Measurements from ENCODE around the gene NRG2.
A peak's percentile ranks its signal among the peaks of the same experiment; 100 is the strongest.

Gene NRG2

DNA sequence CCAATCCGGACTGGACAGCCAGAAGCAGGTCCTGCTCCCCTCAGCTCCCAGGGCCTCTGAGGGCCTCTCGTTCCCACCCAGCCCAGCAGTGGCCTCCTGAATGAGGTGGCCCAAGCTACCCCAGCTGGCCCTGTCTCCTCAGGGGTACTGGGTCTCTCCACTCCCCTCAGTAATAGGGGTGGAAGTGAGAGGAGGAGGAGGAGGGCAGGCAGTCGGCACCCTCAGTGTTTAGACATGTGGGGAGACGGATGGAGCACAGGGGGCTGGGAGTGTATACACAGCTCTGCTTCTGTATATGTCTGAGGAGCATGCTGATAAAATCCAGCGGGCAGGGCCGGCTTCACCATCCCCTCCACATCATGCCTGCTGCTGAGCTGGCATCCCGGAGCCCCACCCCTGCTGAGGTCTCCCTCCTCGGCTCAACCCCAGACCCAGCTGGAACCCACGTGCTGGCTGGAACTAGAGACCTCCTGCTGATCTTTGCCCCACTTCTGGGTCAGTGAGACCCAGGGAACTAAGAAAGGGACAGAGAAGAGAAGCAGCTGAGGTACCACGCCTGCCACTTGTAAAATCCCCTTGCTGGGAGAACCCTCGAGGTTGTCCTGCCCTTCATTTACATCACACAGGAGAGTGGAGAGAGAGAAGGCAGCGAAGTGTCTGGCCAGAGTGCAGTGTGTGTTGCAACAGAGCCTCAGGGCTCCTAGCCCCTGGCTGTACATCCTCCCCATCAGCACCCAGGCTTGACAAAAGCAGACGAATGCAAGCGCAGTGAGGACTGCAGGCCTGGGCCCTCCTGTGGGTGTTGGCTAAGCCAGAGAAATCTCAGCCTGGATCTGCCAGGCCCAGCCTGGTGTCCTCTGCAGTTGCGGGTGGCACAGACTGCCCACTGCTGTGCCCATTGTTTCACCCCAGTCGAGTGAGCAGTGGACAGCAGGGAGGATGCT lies 170.0 kb downstream of the NRG2 start:
- DNase-seq: no peak

DNA sequence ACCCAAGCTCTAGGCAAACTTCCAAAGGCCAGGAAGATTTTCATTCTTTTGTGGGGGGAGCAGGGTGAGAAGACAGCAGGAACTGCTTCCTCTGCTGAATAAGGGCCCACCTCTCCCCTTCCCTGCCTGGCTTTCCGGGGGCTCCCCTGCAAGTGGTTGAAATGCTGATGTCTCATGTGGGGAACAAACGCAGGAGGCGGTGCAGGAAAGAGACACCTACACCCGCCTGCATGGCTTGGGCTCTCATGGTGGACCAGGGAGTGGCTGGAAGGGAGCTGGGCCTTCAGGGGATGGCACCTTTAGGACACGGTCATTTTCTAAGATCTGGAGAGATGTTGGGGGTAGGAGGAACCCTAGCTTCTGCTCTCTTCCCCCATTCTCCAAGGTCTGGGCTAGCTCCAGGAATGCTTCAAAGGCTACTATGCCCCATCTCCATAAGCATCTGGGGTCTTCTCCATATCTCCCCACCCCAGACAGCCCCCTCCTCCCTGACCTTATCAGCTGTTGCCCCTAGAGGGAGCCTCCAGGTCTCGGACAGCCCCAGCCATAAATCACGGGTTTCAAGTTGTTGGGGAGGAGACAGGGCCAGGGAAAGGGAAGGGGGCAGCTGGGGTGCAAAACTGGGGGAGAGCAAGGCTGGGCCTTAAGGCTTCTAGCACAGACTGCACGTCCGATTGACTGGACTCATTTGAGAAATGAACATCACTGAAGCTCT lies 170.9 kb downstream of the NRG2 start:
- no peak for DNase-seq

DNA sequence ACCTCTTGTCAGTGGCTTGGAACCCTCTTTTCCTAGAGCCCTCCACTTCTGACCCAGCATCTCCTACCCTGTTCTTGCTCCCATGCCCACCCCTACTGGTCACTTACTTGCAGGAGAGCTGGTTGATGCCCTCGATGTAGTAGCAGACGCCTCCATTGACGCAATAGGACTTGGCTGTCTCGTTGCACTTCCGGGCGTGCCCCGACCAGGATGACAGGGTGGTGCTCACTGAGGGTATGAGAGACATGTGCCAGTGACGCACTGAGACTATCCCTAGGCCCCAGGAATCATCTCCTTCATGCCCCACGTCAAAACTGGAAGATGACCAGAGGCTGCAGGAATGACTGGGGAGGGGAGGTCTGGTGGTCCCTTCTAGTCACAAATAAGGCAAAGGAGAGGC lies 171.5 kb downstream of the NRG2 start:
- no peak for DNase-seq

DNA sequence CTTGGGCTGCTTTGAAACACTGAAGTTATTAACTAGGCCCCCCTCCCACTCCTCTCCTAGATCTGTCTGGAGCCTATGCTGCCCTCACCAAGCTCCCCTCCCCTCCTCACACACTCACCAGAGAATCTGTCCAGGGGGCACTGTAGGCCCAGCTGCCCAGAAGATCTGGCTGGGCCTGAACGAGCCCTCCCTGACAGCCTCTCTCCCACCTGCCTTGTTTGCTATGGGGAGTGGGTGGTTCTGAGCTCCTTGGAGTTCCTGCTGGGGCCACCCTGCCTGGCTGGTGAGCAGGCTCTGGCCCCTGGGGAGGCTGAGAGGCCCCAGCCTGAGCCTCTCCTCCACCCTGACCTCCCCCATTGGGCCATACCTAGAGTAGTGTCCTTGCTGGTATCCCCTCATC lies 172.4 kb downstream of the NRG2 start:
- no peak for DNase-seq

DNA sequence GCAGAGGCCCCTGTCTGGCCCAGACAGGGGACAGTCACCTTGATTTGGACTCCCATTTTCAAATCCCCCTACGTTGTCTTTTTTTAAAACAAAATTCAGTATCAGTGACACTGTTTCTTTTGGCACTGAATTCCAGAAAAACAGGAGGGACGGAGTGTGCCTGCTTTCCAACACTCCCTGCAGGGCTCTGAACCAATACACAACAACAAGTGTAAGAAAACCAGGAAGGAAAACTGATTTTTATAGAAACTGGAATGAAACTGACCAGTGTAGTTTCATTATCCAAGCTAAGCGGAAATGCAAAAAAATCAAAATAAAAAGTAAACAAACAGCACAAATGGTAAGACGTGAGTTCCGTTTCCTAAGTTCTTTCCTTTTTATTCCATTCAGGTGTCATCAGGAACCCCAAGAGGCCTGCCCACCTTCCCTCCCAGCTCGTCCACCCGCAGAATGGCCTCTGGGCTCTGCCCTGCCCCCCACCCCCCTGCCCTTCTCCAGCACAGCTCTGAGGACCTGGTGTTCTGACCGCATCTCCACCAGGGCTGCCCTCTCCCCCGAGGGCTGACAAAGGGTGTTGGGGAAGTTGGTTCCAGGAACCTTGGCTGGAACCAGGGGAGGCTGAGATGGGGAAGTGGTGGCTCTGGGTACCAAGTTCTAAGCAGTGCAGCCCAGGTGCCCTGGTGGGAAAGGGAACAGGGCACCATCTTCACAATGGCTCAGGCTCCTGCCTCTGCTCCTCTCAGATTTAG lies 173.9 kb downstream of the NRG2 start:
- DNase-seq: no peak

DNA sequence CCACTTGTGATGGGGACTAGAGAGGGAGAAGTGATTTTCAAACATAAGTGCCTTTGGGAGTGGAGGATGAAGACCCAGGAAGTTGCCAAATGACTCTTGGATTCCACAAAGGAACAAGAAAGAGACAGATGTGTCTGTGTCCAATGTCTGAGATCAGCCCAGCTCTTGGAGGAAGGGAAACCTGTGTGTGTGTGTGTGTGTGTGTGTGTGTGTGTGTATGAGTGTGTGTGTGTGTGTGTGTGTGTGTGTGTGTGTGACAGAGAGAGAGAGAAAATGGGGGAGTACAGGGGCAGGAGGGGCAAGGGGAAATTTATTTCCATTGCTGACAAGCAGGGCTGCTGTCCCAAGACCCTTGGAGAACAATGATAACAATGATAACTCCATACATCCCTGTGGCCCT lies 175.5 kb downstream of the NRG2 start:
- DNase-seq: no peak

DNA sequence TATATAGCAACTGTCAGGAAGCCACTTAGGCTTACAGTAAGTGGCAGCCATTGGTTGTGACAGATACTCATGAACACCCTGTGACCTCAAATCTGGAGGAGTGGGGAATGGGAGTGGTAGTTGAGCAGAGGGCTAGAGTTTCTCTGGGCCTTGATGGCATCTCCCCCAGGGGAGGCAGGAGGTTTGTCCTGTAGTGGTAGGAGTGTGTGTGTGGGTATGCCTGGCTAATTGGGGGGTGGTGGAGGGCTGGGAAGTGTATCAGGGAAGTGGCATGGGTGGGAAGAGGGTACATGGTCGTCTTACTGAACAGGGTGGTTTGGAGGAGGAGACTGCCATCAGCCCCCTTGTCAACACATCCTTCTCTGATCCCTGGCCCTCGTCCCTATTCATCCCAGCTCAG lies 176.0 kb downstream of the NRG2 start:
- no peak for DNase-seq

DNA sequence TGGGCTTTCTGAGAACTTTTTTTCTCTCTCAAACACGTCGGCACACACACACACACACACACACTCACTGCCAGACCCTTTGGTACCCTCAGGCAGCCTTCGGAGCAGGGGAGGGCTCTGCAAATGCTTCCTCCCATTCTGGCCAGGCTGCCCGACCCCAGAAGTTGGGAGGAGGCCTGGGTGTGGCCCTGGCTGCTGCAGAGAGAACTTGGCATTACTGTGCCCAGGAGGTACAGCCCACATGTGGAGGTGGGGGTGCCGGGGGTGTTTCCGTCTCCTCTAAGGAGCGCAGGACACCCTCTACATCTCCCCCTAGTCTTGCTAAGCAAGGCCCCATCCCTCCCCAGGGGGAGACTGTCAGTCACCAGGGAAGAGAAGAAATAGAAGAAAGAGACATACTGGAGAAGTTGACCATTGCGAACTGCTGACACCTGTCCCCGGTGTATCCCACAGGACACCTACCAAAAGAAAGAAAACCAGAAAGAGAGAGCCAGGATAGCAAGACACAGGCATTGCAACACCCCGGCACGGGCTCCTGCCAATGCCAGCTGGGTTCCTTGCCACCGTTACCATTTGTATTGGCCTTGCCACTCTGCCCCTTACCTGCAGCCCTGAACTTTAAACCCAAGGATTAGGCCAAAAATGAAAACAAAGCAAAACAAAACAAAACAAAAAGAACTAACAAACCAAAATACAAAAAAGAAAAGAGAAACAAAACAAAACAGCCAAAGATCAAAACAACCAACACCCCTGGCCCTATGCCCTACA lies 178.2 kb downstream of the NRG2 start:
- DNase-seq: no peak

DNA sequence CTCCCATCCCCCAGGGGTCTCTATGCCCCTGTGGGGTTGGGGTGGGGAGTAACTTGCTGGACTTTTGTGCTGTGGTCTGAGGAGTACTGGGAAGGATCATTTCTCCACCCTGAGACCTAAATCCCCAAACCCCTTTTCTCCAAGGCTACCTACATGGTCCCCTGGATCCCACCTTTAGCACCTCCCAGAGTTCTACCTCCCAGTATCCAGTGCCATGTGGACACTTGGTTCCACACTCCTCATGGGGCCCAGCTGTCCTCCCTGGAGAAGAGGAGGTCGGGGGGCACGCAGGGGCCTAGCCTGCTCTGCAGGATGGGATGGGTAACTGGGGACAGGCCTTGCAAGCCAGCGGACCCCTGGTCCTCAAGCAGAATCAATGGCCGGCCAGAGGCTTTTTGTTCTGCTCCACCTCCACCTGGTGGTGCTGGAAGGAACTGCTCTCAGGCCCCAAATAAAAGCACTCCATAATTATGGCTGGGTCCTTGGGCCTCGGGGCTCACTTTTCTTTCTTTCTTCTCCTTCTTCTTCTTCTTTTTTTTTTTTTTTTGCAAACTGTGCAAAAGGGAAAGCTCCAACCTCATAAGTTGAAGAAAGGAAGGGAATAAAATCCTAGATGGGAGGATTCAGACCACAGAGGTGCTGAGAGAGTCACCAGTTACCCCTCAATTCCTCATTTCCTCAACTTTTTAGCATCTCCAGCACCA lies 179.1 kb downstream of the NRG2 start:
- DNase-seq: peak; percentile 67 to 70

DNA sequence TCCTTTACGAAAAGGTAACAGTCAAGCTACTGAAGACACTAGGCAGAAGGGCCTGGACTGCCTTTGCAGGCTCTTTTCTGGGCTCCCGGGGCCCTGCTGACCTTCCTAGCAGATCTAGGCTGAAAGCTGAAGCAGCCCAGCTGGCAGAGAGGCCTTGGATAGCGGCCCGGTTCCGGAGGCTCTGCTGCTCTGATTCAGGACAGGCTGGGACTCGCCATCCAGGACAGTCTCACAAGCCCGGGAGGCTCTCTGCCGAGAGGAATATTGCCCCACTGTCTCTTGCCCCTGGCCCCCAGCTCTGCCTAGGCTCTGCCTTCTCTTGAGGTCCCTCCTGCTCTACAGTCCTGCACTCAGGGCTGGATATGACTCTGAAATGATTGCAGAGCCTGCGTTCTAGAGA lies 179.7 kb downstream of the NRG2 start:
- DNase-seq: no peak

DNA sequence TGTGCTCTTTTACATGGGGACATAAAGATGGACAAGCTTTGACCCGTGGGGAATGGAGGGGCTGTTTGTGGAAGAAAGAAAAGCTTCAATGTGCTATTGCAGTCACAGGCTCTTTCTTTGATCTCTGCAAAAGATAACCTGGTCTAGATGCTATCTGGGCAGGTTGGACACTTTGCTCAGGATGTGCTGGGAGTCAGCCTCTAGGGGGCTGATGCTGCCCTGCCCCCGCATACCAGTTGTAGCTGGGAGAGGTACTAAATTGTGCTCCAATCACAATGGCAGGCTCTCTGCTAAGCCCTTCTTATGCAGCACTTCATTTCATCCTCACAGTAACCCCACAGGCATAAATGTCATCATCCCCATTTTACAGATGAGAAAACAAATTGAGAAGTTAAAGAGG lies 180.3 kb downstream of the NRG2 start:
- DNase-seq: no peak

DNA sequence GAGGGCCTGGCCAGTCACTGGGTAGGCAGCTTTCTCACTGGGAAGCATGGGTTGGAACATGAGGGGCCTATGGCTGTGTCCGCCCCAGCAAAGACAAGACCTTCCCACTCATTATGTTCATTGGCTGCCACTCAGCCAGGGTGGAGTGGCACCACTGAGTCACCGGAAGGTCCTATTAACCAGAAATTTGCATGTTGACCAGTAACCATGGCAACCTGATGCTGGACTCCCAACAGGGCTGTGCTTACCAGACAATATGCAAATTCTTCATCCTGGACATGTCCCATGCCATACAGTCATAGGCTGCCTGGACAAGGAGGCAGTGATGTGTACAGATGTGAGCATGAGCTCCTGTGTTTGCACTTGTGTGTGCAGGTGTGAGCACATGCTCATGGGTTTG lies 180.8 kb downstream of the NRG2 start:
- no peak for DNase-seq

DNA sequence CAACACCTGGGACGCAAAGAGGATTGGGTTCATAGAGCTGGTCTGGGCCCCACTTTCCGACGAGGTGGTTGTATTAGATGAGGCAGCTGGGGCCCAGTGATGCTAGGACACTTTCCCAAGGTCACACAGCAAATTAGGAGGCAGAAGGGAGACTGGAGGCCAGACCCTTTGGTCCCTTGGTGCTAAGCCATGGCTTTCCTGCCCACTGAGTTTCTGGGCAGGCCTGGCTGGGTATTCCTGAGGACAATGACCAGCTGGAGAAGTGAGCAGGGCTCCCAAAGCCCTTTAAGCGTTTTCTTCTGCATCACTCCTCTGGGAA lies 181.3 kb downstream of the NRG2 start:
- no peak for DNase-seq

DNA sequence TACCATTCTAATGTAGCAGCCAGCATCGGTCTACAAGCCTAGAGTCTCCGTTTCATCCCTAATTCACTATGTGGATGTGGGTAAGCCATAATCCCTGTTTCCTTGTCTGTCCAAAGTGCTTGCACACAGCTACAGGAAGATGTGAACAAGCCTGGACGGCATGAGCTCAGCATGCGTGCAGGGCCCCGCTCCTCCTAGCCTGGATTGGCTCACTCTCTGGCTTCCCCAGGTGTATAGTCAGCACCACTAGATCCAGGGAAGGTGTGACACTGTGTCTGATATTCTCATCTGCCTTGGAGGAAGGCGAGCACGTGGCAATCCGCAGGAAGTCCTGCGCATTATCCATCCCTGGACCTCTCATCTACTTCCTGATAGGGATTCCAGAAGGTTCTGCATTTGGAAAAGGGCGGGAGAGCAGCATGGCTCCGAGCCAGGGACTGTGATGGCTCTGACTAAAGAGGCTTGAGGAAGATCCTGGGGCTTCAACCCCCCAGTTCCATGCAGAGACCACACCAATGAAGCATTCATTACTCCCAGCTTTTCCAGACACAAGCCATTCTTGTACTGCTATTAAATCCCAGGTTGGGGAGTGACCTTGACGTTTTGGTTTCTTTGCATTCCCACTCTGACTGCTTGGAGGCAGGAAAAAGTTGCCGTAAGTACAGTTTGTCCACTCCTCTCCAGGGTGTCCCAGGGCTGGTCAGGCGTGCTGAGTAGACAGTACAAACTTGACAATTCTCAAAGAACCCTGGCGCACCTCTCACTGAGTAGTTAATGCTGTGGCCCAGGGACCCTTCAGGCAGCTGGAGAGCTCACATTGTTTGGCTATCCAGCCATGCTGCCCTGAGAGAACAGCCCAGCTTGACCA lies 181.8 kb downstream of the NRG2 start:
- no peak for DNase-seq

DNA sequence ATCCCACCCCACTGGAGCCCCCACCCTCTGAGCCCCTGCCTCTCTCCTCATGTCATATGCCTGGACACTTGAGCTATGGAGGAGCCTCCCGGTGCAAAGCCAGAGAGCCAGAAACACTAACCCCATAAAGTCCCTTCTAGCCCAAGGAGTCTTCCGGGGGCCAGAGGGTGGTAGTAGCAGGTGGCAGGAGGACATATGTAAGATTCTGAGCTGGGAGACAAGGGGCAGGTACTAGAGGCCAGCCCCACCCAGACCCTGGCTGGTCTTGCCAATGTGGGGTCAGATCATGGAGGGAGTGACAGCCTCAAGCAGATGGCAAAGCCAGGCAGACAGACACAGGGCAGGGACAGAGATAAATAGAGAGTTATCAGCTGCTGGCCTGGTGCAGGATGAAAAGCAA lies 184.1 kb downstream of the NRG2 start:
- DNase-seq: no peak

DNA sequence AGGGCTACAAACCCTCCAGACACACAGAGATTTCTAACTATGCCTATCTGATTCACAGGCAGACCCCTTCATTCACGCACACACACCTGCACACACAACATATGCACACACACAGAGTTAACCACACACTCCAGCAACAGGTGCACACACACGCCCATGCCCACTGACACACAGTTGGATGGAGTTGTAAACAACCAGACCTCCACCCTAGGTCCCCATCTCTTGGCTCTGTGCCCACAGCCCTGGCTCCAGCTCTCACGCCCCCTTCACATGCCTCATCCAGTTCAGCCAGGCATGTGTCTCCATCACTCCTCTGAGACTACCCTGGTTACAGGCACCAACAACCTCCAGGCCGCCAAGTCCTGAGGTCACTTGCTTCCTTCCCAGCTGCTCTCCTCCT lies 186.4 kb downstream of the NRG2 start:
- DNase-seq: no peak

DNA sequence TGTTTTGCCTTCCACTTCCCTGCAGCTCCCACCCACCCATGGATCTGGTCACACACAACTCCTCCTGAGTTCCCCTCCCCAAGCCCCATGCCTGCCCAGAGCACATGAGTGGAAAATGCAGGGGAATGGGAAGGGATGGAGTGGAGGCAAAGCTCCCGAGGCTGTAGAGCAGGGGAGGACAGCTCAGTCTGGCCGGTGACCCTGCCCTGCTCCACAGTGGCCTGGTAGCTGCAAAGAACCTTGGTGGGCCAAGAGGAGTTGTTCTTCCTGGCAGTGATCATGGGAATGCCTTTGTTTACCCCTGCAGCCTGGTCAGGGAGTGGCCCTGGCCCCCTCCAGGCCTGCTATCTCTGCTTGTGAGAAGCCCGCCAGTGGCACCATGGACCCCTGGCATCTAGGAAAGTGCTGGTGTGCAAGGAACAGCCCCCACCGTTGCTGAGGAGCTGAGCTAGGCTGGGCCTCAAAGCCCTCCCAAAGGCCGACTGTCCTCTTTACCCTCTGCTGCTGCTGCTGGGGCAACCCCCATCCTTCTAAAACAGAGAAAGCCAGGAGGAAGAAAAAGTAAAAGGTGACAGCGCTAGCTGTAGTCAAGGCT lies 187.1 kb downstream of the NRG2 start:
- DNase-seq: no peak

DNA sequence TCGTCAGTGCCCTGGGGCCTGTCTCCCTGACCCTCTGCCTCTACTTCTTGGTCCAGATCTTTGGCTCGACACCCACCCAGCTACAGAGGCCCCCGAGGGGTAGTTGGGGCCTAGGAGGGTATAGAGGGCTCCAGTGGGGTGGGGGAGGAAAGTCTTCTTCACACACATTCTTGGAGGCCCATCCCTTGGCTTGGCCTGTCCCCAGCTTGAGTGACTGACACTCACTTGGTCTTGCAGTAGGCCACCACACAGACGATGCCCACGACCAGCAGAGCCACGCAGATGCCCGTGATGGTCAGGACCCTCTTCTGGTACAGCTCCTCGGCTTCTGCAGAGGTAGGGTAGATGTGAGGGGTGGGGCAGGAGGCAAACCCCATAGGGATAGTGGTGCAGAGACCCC lies 187.6 kb downstream of the NRG2 start:
- DNase-seq: no peak

DNA sequence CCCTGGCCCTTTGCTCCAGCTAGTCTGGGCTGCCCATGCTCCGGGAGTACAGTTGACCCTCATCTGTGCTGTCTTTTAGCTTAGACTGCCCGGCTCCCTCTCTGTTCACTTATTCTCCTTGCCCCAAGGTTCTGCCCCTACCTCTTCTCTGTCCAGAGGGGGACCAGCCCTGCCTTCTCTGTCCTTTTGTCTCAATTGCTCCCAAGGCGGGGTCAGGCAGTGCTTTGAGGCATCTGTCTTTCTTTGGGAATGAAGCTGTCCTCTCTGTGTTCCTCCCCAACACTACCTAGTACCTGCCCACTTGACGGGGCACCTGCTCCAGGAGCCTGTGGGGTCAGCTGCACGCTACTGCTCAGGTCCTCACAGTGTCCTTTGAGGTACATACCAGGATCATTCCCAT lies 188.1 kb downstream of the NRG2 start:
- DNase-seq: no peak

DNA sequence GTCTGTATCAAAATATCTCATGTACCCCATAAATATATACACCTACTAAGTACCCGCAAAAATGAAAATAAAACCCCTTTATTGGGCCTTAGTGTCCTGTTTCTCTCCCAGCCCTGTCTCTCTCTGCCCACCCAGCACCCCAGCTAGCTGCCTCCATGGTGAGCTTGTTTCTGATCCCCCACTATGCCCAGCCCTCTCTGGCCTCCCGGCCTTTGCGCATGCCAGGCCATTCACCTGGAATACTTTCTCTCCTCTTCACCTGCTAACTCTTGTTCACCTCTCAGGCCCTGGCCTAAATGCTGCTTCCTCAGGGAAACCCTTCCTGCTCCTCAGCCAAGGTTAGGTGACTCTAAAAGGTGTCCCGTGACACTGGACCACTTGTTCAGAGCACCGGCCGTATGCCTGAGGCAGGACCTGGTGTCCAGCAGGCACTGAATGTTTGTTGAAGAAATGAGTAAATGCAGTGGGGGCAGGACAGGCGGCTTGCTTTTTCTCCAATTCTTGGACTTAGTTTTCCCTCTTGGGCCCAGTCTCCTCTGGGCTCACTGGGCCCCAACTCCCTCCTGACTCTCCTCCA lies 189.0 kb downstream of the NRG2 start:
- DNase-seq: no peak

DNA sequence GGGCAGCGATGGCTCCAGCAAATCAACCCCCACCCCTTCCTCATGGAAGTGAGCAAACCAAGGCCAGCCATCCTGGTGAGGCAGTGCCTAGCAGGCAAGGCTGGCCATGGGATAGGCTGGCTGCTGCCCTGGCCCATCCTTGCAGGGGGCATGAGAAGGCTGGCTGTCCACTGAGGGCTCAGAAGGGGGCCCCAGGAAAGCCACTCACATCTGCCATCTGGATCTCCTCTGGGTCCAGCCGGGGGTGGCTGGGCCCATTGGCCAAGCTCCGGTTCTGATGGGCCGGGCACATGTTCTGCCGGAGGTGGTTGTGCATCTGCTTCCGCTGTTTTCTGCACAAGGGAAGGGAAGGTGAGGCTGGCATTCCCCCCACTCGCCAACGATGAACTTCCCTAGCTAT lies 190.4 kb downstream of the NRG2 start:
- no peak for DNase-seq

Data from stimulated activated CD4-positive, alpha-beta T cell treated with anti-CD3 and anti-CD28 coated beads, Interleukin-2, amount 100 ng/mL, for 24 hours (primary cell).